NCI-H128 (cell line): ENCODE results near the gene DCTD.
"Not testable (repeated sequence)": the region's sequence is repeated elsewhere in the genome, so short reads cannot be mapped to it uniquely, and the experiment has no call there.

ENCODE experiments used
- DNase-seq: peaks from one replicate; lab custom pipeline; 2025; ENCODE audit not compliant: unreplicated experiment; lab: John Stamatoyannopoulos, UW

DCTD gene

GRCh38 chr4:182922501-182923284 is 5.5 kb upstream of the DCTD start:
- DNase-seq, result no peak

- DNase-seq, result no peak
These were observed 4.4 kb upstream of the DCTD start for GRCh38 chr4:182921608-182922007.

GRCh38 chr4:182920676-182921075 is 3.5 kb upstream of the DCTD start:
- DNase-seq, result no peak

- DNase-seq, result no peak
These were observed 1.7 kb upstream of the DCTD start for GRCh38 chr4:182918791-182919302.

GRCh38 chr4:182918044-182918607 is 940 bp upstream of the DCTD start:
- DNase-seq, result no peak

- DNase-seq, result peak; percentile 12
These were observed 554 bp downstream of the DCTD start for GRCh38 chr4:182916483-182917181.

GRCh38 chr4:182914357-182914756 is 2.8 kb downstream of the DCTD start:
- DNase-seq, result no peak

GRCh38 chr4:182913621-182914020 is 3.6 kb downstream of the DCTD start:
- DNase-seq, result no peak

GRCh38 chr4:182913036-182913435 is 4.2 kb downstream of the DCTD start:
- DNase-seq, result no peak

- no peak for DNase-seq
These were observed 9.1 kb downstream of the DCTD start for GRCh38 chr4:182908124-182908523.

- DNase-seq, result no peak
These were observed 9.8 kb downstream of the DCTD start for GRCh38 chr4:182907396-182907795.

GRCh38 chr4:182906786-182907185 is 10.4 kb downstream of the DCTD start:
- DNase-seq, result no peak

GRCh38 chr4:182905038-182905437 is 12.1 kb downstream of the DCTD start:
- DNase-seq, result no peak

GRCh38 chr4:182904211-182904761 is 12.9 kb downstream of the DCTD start:
- DNase-seq, result no peak

GRCh38 chr4:182903013-182903412 is 14.2 kb downstream of the DCTD start:
- no peak for DNase-seq

- DNase-seq, result no peak
These were observed 15.8 kb downstream of the DCTD start for GRCh38 chr4:182901337-182901736.

GRCh38 chr4:182900021-182900420 is 17.2 kb downstream of the DCTD start:
- not testable (repeated sequence) for DNase-seq

GRCh38 chr4:182898479-182898799 is 18.7 kb downstream of the DCTD start:
- DNase-seq, result no peak

GRCh38 chr4:182897601-182898478 is 19.3 kb downstream of the DCTD start:
- DNase-seq, result no peak

- DNase-seq, result no peak
These were observed 20.8 kb downstream of the DCTD start for GRCh38 chr4:182896421-182896820.

GRCh38 chr4:182895791-182896292 is 21.3 kb downstream of the DCTD start:
- no peak for DNase-seq
